ENCODE data around the gene TCN2.
"Not testable (repeated sequence)": the region's sequence is repeated elsewhere in the genome, so short reads cannot be mapped to it uniquely, and the experiment has no call there.

Gene TCN2

DNA sequence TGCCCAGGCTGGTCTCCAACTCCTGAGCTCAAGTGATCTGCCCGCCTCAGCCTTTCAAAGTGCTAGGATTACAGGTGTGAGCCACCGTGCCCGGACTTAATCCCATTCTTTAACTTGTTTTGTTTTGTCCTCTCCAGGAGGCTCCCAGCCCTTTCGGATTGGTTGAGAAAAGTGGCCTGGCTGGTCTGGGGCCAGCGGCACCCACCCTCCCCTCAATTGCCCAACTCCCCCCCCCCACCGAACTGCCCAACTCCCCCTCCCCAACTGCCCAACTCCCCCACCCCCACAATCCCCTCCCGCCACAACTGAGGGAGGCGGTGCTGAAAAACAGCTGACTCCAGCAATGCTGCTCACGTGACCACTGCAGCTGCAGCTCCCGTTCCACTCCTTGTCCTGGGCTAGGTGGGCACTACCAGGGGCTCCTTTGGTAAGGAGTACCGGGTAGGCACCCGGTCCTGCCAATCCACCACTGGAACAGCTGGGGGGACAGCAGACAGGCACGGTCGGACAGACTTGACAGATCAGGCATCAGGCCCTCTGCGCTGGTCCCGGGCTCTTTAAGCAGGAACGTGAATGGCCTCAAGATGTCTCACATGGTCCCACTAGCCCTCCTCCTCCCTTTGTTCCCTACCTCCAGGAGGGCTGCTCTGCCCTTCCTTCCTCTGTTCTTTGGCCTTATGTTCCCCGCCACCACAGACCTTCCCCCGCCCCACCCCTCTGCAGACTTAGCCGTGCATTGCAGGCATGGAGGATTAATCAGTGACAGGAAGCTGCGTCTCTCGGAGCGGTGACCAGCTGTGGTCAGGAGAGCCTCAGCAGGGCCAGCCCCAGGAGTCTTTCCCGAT is at the start of gene TCN2:
TCN2 (plus strand) TSS at position 720 of the 845 bp plus-strand sequence. CDS start 158 bp downstream, outside the sequence.
- peak; percentile 31 for DNase-seq

DNA sequence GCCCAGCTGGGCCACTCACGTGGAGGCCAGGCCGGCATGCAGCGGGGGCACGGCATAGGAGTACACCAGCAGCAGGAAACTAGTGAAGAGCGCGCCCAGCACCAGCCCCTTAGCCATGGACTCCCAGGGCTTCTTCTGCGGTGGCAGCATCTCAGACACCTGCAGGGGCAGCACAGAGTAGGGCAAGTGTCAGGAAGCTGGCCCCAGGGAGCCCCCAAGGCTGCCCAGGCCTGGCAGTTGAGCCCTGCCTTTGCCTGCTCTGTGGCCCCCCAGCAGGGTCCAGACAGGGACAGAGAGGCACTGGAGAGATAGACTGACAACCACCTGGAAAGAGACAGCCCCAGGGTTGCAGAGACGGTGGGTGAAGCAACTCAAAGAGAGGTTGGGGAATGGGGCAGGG is 49.7 kb upstream of the TCN2 start:
- no peak for DNase-seq

DNA sequence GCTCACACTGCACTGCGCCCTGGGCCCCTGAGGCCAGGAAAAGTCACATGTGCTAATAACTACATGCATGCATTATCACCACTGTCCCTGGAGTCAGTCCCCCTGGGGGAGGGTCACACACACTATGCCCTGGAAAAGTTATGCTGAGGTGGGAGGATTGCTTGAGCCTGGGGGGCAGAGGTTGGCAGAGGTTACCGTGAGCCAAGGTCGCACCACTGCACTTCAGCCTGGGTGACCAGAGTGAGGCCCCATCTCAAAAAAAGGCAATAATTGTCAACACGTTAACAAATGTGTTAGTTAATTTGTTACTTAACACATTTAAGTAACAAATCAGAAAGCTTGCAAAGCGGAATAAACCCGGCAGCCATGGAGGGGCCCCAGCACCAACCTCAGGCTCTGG is 47.1 kb upstream of the TCN2 start:
- no peak for DNase-seq

DNA sequence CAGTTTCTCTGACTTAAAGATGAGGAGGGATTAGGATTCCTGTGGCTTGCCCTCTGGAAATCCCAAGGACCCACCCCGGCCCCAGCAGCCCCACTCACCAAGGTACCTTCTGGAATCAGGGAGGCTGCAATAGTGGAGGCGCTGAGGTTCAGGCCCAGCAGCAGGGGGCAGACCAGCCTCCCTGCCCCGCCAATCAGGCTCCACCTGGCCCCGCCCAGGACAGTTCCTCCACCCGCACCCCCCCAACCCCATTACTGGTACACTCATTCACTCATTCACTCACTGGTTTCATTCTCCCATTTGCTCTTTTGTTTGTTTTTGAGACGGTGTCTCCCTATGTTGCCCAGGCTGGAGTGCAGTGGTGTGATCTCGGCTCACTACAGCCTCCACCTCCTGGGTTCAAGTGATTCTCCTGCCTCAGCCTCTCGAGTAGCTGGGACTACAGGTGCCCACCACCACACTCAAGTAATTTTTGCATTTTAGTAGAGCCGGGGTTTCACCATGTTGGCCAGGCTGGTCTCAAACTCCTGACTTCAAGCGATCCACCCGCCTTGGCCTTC is 46.3 kb upstream of the TCN2 start:
- not testable (repeated sequence) for DNase-seq

DNA sequence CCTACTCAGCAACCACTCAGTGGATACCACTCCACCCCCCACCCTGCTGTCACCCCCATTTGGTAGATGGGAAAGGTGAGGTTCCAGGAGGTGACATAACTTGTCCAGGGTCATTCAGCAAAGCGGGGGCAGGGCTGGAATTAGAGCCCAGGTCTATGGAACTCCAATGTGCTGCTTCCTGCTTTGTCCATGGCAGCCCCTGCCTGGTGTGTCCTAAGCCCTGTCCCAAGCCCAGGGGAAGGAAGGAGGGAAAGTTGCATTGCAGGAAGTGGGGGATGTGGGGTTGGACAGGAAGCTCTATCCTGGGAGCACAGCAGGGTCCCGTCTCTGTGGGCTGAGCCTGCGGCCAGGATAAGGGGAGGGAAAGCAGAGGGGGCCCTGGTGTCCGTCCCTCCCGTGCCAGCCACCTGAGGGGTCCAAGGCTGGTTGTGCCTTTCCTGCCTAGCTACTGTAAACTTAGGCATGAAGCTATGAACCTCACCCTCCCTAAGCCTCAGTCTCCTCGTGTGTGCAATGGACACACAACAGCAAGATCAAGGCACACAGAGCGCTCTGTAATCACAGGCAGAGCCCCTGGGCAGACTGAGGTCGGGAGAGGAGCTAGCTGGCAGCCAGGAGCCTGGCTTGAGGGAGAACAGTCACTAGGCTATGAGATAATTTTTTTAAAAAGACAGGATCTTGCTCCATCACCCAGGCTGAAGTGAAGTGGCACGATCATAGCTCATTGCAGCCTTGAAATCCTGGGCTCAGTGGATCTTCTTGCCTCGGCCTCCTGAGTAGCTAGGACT is 45.4 kb upstream of the TCN2 start:
- no peak for DNase-seq

DNA sequence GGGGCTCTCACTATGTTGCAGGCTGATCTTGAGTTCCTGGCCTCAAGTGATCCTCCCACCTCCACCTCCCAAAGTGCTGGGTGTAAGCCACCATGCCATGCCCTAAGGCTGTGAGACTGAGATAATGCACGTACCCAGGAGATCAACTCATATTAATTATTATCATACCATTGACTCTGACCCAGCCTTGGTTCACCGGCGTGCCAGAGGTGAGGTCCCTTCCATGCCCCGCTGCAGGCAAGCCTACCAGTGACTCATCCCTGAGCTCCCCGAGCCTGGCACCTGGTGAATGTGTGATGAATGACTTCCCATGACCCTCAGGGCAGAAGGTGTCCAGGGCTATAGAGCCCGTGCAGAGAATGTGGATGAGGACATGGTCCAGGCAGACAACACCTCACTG is 44.6 kb upstream of the TCN2 start:
- DNase-seq, result no peak

DNA sequence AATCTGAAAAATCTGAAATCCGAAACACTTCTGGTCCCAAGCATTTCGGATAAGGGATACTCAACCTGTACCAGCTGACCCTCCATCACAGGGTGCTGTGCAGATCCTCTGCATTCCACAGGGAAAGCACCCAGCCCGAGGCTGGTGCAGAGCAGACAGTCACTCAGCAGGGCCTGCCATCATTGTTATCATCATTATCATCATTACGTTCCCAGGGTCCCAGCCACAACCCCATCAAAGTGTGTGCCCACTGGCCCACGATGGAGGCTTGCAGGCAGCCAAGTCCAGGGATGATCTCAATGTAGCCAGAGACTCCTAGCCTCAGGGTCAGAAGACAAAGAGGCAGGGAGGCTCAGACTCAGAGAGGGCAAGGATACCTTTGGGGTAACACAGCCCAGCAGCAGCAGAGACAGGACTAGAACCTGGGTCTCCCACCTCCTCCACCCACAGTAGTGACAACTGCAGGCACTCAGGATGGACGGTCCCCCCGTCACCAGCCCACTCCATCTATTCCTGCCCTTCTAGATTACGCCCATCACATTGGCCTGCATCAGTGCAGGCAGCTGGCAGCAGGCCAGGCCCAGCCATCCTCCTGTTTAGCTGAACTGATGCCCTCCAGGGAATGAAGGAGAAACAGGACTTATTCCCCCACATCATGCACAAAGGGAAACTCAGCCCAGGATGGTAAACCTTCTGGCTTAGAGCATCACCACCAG is 42.8 kb upstream of the TCN2 start:
- no peak for DNase-seq

DNA sequence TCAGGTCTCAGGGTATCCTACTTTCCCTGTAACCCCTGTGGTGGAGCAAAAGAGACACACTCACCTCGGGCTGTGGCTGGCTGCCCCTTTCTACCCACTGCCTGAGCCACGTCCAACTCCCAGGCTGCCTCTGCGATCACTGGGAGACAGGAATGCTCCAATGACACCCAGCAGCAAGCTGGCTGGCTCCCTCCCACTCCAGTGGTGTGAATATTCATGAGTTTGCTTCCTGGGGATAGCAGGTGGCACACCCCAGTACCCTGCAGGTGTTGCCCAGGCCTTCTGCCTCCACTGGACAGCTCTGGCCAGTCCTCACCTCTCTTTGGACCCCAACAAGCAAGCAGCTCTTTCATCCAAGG is 42.2 kb upstream of the TCN2 start:
- no peak for DNase-seq

DNA sequence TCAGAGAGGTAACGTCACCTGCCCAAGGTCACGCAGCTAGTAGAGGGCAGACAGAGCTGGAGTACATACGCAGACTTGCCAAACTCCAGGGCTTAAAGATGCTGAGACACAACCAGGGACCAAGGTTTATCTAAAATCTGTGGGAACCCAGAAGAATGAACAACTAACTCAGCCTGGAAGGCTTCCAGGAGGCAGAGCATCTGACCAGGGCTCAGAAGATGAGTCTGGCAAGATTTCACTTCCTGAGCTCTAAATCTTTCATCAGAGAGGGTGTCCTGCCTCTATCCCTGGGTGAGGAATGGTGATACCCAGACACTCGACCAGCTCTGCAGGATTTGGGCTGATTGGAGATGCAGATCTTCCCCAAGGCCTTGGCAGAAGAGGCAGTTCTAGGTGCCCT is 41.6 kb upstream of the TCN2 start:
- DNase-seq, result no peak

DNA sequence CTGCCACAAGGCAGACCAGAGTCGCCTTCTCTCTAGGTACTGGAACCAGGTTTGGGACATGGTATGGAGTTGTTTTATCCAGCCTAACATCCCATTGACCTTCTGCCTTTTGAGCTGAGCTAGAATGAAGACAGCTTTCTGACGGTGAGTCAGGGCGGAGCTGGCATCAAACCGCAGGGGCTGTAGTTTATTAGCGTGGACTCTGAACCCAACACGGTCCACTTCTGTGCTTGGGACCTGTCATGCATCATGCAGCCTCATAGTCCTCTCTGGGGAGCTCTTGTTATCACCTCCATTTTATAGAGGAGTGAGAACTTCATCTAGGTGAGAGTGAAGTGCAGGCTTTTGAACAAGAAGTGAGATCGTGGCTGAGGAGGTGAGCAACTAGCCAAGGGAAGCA is 40.8 kb upstream of the TCN2 start:
- no peak for DNase-seq

DNA sequence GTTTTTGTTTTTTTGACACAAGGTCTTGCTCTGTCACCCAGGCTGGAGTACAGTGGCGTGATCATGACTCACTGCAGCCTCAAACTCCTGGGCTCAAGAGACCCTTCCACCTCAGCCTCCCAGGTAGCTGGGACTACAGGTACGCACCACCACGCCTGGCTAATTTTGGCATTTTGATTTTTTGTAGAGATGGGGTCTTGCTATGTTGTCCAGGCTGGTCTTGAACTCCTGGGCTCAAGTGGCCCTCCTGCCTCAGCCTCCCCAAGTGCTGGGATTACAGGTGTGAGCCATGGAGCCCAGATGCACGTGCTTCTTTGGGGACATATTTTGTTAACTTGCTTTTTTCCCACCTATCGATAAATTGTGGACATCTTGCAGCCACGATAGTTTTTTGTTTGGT is 39.7 kb upstream of the TCN2 start:
- not testable (repeated sequence) for DNase-seq

DNA sequence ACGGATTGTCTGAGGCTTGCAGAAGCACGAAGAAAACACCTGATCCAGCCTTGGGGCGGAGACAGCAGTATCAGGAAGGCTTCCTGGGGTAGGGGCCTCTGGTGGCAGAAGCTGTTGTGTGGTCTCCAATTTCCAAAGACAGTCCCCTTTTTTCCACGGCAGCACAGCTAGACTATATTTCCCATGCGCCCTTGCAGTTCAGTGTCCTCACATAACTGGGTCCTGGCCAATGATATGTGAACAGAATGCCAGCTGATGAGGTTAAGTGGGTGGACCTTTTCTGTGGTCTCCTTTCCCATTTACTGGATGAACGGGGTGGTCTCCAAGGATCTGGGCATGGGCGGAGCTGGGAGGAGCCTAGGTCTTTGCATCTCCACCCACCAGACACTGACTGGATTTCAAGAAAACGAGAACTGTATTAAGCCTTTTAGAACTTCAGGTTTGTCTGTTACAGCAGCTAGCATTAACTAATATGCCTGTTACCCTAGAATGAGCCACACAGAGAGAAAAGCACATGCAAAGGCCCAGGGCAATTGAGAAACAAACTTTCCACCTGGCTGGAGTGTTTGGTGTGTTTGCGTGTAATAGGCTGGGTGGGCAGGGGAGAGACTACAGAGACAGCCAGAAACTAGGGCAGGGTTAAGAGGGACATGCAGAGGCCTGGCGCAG is 38.7 kb upstream of the TCN2 start:
- DNase-seq, result no peak

DNA sequence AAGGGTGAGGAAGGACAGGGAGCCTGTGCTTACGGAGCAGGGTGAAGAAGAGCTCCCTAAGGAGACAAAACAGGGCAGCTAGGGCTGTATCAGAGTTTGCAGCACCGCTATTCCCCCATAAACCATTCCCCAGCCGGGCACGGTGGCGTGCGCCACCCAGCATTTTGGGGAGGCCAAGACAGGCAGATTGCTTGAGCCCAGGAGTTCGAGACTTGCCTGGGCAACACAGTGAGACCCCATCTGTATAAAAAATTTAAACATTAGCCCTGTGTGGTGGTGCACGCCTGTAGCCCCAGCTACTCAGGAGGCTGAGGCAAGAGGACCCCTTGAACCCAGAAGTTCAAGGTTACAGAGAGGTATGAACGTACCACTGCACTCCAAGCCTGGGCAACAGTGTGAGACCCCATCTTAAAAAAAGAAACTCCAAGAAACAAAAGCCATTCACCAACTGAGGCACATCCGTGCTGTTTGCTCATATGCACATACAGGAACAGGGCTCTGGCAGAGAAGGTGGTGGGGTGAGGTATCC is 37.2 kb upstream of the TCN2 start:
- no peak for DNase-seq

DNA sequence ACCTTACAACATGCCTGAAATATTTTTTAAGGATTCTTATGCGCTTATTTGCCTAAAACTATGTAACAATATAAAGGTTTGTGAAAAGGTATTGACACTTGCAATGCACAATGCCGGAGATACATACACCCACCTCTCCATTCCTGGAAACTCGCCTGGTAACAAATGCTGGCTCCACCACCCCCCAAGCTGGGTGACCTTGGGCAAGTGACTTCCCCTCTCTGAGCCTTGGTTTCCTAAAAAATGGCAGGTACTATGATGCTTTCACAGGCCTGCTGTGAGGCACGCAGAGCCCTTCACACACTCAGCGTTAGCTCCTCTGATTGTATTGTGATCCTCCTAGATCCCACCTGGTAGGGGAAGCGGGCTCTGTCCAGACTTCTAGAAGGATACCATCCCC is 34.8 kb upstream of the TCN2 start:
- DNase-seq, result no peak

DNA sequence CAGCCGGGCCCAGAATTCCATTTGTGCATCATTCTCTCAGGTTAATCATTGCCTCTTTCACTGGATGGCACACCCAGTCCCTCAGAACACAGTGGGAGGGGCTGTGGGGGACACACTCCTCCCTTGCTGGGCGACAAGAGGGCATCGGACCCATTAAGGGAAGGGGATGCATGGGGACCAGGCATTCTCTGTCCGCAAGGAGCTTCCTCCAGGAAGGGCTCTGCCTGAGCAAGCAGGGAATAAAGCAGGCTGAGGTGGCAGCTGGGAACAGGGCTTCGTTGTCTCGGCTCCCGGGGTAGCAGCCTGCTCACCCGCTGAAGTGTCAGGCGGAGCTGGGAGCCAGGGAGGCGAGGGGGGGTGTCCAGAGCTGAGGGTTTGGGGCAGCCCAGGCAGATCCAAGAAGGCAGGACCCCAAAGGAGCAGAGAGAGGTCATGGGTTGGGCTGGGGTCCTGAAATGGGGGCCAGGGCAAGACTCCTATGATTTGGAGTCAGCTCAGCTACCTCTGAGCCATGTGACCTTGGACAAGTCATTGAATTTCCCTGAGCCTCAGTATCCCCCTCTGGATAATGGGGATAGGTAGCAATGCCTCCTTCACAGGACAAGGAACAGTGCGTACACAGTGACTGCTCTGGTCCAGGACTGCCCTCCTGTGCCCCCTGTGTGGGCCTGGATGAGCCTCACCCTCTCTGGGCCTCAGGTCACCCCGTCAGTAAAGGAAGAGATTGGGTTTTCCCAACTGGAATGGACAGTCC is 34.0 kb upstream of the TCN2 start:
- DNase-seq, result no peak

DNA sequence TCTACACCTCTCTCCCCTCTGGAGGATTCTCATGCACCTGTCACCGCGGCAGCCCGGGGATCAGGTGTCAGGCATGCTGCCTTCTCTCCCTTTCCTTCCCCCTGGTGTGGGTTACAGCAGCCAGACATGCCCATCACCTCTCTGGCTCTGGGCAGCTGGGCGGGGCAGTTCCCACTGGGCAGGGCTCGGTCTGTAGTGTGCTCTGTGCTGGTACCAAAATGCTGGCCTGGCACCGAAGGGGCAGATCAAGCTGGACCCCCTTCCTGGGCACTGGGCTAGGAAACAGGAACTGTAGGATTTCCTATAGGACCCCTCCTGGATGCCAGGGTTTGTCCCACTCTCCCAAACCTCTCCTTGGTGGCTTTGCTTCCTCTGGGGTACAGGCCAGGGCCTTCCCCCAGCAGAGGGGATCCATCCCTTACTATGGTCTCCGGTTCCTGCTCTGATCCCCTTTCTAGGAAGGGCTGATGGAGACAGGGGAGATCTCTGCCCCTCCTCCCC is 33.3 kb upstream of the TCN2 start:
- DNase-seq, result no peak

DNA sequence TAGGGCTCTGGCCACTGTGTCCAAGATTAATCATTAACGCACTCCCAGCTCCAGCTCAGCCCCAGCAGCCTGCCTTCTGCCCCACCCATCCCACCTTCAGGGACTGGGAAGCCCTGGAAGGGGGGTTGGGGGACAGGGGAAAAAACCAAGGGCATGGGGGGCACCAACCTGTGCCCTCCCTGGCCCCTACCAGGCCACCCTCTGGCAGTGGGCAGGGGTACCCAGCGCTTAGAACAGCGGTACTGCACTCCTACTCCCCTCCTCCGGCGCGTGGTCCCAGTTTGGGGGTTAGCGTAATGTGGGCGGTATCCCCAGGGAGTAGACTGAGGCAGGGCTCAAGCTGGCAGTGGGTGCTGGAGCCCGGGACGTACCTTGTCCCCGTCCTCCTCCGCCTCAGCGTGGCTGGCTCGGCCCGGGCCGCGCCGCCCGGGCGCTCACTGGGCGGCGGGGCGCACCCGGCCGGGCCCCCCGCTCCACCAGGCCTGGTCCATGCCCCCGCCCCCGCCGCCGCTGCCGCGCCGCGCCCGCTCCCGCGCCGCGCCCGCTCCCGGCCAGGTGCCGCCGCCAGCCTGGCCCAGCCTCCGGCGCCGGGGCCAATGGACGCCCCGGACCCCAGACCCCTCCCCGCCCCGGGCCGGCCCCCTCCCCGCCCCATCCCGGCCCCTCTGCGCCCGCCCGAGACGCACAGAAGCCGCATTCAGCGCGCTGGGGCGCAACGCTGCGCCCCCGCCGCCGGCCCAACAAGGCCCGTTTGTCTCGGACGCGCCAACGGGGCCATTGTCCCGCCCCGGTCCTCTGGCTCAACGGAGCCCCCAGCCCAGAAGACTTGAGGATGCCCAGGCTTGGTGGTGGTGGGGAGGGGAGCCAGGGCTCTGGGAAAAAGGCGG is 32.6 kb upstream of the TCN2 start, which contains the start of gene GAL3ST1:
GAL3ST1 (minus strand) TSS at position 571 of the 887 bp plus-strand sequence. CDS start 17,273 bp downstream, outside the sequence.
- no peak for DNase-seq

DNA sequence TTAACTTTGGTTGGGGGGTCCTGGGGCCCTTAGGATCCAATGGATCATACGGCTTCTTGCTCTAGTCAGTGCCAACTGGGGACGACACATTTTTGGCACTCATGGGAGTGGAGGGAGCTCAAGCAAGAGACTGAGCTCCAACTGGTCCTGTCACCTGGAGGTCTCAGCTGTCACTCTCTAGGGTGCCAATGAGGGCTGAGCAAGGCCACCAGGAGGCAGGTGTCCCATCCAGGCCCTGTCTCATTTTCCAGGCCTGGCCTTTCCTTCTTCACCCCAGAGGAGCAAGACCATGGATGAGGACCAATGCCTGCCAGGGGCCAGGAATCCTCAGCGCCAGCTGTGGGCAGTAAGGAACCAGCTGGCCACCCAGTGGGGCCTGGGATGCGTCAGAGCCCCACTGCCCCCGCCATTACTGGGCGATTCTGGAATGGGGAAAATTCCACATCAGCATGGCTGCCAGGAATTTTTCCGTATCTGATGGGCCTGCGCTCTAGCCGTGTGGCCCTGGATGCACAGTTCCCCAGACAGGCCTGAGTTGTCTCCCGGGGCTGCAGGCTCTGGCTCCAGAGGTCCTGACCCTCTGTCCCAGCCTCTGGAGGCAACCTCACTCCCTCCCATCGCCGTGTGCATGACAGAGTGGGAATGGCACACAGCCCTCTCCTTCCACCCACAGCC is 31.8 kb upstream of the TCN2 start:
- no peak for DNase-seq

DNA sequence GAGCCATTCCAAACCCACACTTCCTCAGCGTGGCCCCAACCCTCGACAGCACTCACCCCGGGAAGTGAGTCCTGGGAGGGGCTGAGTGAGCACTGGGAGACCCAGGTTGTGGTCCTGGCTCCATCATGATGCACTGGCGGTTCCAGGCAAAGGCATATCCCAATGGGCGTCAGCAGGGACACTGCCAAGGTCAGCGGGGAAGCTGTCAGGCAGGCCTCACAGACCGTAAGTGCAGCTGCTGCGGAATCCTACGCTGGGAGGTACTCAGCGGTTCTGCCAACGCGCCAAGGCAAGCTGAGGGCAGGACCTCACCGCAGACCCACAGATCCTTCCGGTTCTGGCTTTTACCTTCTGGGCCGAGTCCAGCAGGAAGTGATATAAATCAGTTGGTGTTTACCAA is 31.1 kb upstream of the TCN2 start:
- DNase-seq, result no peak

DNA sequence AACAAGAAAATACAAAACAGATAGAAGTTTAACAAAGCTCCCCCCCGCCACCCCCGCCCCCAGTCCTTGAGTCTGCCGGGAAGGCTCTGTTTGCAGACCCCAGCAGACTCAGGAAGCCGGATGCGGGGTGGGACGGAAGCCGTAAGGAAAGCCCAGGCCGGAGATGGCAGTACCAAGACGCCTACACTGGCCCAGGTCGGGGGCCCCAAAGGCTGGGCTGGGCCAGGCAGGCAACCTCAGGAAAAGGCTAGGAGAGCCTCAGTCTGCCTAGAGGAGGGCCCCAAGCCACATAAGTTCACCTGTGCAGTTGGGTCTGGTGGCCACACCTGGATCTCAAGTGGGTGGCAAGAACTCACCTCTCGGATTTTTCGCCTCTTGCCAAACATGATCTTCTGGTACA is 28.5 kb upstream of the TCN2 start:
- DNase-seq, result no peak

Measured in activated T-cell treated with anti-CD3 and anti-CD28 coated beads, Interleukin-2, amount 50 U/mL, for 1 hour (primary cell).